RKO (cell line): Measurements from ENCODE around the gene SCAMP2.

Experiments used
- DNase-seq: peaks from one replicate; pipeline ENCODE4 v3.0.0-alpha.2; 2016; ENCODE audit warnings: low spot score

SCAMP2 gene

GRCh38 chr15:74815961-74816360 is 57.2 kb downstream of the SCAMP2 start:
- DNase-seq, result no peak

GRCh38 chr15:74815121-74815934 is 57.8 kb downstream of the SCAMP2 start:
- DNase-seq, result no peak

- DNase-seq, result no peak
Observed at GRCh38 chr15:74812533-74812932, 60.6 kb downstream of the SCAMP2 start, which contains the start of gene LMAN1L. TSS of gene LMAN1L (plus strand) at chr15:74812835. CDS start at chr15:74812855, 20 bp downstream.

GRCh38 chr15:74809956-74810355 is 63.2 kb downstream of the SCAMP2 start:
- DNase-seq, result no peak

- no peak for DNase-seq
Observed at GRCh38 chr15:74809242-74809641, 63.9 kb downstream of the SCAMP2 start.

- DNase-seq, result no peak
Observed at GRCh38 chr15:74808840-74809229, 64.3 kb downstream of the SCAMP2 start.

GRCh38 chr15:74808078-74808839 is 64.9 kb downstream of the SCAMP2 start:
- no peak for DNase-seq

- no peak for DNase-seq
Observed at GRCh38 chr15:74807282-74807681, 65.9 kb downstream of the SCAMP2 start.

- DNase-seq, result no peak
Observed at GRCh38 chr15:74804935-74805334, 68.2 kb downstream of the SCAMP2 start.

GRCh38 chr15:74802862-74803447 is 70.2 kb downstream of the SCAMP2 start:
- DNase-seq, result no peak

- no peak for DNase-seq
Observed at GRCh38 chr15:74802290-74802689, 70.9 kb downstream of the SCAMP2 start.

GRCh38 chr15:74801311-74801997 is 71.7 kb downstream of the SCAMP2 start:
- no peak for DNase-seq

GRCh38 chr15:74800559-74801094 is 72.5 kb downstream of the SCAMP2 start:
- no peak for DNase-seq

GRCh38 chr15:74799856-74800558 is 73.2 kb downstream of the SCAMP2 start:
- peak; percentile 76 for DNase-seq

- no peak for DNase-seq
Observed at GRCh38 chr15:74799255-74799855, 73.8 kb downstream of the SCAMP2 start.

- no peak for DNase-seq
Observed at GRCh38 chr15:74798388-74799254, 74.5 kb downstream of the SCAMP2 start.

GRCh38 chr15:74795966-74796625 is 77.1 kb downstream of the SCAMP2 start:
- no peak for DNase-seq

- DNase-seq, result no peak
Observed at GRCh38 chr15:74794970-74795349, 78.2 kb downstream of the SCAMP2 start.

GRCh38 chr15:74794248-74794969 is 78.8 kb downstream of the SCAMP2 start:
- no peak for DNase-seq
